Measurements from ENCODE around the gene TREML2. TPM values are rescaled to one million over a fixed set of nuclear protein-coding genes. Genes with fewer than 3 reads are reported as not detected.

The TREML2 gene, protein sequence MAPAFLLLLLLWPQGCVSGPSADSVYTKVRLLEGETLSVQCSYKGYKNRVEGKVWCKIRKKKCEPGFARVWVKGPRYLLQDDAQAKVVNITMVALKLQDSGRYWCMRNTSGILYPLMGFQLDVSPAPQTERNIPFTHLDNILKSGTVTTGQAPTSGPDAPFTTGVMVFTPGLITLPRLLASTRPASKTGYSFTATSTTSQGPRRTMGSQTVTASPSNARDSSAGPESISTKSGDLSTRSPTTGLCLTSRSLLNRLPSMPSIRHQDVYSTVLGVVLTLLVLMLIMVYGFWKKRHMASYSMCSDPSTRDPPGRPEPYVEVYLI
- total RNA-seq, result under 0.01 TPM in 1 of 2 replicates, not detected in the other

DNA sequence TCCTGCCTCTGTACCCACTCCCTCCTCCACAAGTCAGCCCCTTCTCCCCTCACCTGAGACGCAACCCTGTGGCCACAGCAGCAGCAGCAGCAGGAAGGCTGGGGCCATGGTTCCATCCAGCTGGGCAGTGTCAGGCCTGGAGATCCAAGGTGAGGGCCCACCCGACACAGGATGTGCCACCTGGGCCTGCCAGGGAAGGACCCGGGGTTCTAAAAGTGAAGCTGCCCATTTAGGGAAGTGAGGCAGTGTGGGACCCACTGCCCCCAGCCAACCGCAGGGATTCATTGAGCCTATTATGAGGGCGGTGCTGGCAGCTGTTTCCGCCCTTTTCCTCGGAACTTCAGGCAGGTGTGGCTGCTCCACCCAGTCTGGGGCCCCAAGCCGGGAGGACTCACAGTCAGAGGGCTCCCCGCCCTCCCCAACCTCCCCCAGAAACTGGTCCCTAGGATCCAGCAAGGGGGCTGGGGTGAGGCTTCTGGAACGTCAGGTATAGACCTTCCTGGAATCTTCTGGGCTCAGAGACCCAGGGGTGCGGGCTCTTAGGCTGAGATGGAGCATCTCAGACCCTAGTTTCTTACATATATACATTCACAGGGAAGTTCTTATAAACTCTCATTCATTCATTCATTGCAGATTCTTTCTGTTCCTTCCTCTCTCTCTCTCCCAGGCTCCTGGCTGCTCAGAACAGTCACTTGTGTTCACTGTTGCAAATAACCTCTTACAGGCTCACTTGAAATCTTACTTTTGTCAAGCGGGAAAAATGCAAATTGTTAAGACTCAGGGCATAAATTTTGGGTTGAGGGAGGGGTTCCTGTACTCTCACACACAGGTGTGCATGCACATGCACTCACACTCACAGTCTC is at the start of gene TREML2:
Gene TREML2 (minus strand): TSS at position 249 of the 863 bp plus-strand sequence. CDS start 141 bp downstream, at position 108.

DNA sequence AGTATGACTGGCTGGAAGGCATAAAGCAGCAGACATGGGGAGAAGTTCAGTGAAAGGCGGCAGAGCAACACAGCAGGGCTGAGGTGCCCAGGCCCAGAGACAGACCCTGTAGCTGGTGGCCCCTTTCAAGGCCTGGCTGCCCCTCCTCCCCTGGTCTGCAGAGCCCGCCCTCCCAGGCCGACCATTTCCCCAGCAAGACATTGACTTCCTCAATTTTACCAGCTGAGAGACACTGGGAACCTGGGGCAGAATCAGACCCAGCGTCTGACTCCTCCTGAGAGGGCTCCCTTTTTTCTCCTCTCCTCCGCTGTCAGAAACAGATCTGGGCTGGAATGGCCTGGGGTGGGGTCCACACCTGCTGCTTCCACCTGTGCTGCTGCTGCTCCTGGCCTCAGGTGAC is 27.1 kb upstream of the TREML2 start, which contains the start of gene TREML4:
Gene TREML4 (plus strand): TSS at position 254 of the 400 bp plus-strand sequence. CDS start 79 bp downstream, at position 333.

DNA sequence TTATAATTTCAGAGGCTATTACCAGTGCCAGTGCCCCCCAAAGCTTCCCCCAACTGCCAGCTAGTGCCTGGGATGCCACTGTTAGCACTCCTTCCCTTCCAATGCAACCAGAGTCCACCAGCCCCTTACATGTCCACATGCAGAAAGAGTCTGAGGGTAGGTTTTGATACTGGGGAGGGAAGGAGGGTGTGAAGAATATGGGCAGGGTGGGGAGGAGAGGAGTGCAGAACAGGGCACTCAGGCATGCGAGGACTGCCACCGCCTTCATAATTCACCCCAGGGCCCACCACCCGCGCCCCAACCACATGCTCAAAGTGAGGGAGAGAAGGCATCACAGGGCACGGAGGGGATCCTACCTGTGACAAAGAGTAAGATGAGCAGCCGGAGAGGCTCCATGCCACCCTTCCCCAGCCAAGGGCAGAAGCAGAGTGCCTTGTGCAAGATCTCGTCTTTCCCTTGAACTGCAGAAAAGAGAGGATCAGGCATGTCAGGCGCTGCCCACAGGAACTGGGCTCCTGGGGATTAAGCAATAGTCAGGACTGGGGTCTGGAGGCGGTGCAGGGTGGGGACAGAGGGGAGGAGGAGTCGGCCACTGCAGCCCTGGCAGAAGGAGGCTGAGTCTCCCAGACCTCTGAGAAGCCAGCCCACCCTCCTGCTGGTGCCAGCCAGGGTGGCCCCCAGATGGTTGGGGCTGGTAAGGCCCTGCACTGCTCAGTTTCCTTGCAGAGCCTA is 38.1 kb downstream of the TREML2 start, which contains the start of gene TREM2:
Gene TREM2 (minus strand): TSS at position 430 of the 732 bp plus-strand sequence. CDS start 34 bp downstream, at position 396.

DNA sequence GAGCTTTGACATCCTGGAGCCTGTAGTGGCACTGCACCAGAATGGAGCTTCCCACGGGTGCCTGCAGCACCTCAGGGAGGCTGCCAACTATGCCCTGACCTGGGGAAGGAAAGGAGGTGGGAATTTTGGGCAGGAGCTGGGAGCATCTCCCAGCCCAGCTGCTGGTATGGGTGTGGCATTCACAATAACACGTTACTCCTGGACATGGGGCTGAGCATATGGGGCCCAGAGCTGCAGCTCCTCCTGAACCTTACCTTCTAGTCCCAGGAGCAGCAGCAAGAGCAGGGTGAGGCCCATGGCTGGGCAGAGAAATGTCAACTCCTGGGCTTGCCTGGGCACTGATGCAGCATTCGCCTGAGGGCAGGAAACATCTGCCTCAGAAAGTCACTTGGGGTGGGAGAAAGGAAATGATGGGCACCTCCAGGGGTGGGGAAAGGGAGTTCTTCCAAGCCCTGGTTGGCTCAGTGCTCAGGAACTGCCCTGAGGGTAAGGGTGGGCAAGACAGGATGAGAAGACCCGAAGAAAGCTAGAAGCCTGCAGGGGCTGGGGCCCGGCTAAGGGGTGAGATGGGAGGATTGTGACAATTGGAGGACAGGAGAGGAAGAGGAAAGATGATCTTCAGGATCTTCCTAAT is 46.8 kb downstream of the TREML2 start, which contains the start of gene TREML1:
Gene TREML1 (minus strand): TSS at position 356 of the 634 bp plus-strand sequence. CDS start 59 bp downstream, at position 297.

Other genes starting within 250 kb of the TREML2 start
- gene UNC5CL, start 161.9 kb downstream of the TREML2 start, total RNA-seq, result under 0.01 and 0.26 TPM in 2 replicates
- not detected in 2 replicates for gene TSPO2, start 158.7 kb downstream of the TREML2 start, total RNA-seq
- gene APOBEC2, start 147.9 kb downstream of the TREML2 start, total RNA-seq, result not detected in 2 replicates
- gene OARD1, start 128.8 kb downstream of the TREML2 start, total RNA-seq, result 12.5 and 17.2 TPM in 2 replicates
- 11.2 and 13.2 TPM in 2 replicates for gene NFYA, start 128.2 kb downstream of the TREML2 start, total RNA-seq
- not detected in 2 replicates for gene TREML1, start 46.8 kb downstream of the TREML2 start, total RNA-seq
- 0.09 TPM in 1 of 2 replicates, not detected in the other for gene TREM2, start 38.0 kb downstream of the TREML2 start, total RNA-seq
- gene TREML4, start 27.2 kb upstream of the TREML2 start, total RNA-seq, result not detected in 2 replicates
- 0.16 TPM in 1 of 2 replicates, not detected in the other for gene TREM1, start 85.5 kb upstream of the TREML2 start, total RNA-seq
- gene NCR2, start 134.5 kb upstream of the TREML2 start, total RNA-seq, result not detected in 2 replicates